ENCODE results near the gene CPA4.

DNA sequence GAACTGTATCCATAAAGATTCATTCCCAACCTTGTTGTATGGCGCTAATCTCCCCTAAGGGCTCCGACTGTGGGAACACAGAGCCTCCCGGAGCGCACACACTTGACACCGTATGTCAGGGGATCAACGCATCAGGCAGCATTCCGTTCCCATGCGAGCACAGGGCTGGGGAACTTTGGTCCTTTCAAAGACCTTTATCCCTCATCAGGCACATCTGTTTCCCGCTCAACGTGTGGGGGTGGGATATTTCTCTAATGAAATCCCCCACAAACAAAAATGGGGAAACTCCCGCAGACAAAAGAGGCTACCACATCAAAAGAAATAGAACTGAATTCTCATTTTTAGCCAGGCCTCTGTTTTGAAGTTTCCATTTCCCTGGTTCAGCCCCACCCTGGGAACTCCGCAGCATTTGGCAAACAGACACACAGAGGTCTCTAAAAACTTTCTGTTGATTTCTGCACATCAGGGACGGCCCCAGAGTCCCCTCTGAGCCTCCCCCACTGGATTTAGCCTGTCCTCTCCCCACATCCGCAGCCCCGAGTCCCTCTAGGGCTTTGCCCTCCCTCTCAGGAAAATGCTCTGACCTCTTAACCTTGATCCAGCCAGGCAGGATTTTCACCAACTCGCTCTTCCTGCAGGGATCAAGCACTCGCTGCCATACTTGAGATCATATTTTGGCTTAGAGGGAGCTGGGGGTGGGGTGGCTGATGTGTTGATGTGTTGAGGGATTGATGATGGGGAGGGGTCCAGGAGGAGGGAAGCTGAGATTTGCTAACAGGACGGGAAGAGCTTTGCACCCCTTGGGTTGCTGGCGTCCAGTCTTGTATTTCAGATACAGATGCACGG lies 58.2 kb downstream of the CPA4 start:
- TF ChIP-seq, protein P1, sequence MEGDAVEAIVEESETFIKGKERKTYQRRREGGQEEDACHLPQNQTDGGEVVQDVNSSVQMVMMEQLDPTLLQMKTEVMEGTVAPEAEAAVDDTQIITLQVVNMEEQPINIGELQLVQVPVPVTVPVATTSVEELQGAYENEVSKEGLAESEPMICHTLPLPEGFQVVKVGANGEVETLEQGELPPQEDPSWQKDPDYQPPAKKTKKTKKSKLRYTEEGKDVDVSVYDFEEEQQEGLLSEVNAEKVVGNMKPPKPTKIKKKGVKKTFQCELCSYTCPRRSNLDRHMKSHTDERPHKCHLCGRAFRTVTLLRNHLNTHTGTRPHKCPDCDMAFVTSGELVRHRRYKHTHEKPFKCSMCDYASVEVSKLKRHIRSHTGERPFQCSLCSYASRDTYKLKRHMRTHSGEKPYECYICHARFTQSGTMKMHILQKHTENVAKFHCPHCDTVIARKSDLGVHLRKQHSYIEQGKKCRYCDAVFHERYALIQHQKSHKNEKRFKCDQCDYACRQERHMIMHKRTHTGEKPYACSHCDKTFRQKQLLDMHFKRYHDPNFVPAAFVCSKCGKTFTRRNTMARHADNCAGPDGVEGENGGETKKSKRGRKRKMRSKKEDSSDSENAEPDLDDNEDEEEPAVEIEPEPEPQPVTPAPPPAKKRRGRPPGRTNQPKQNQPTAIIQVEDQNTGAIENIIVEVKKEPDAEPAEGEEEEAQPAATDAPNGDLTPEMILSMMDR (IDR thresholded peaks at IDR 0.05) = no peak
- no peak for TF ChIP-seq POLR2A (IDR thresholded peaks at IDR 0.05)
